K562 (cell line): ENCODE measurements around the gene ASCC3. TPM values are rescaled to one million over a fixed set of nuclear protein-coding genes. Genes with fewer than 3 reads are reported as not detected.

Experiments used
- ATAC-seq: fragments of 200-7000 bp; cut with Tn5 transposase; 3 replicates; pipeline ENCODE4 v1.9.1; 2020; ENCODE audit warnings: moderate library complexity
- BruUV-seq: library from RNA; stranded (reverse); fragments of 400-500 nt; replicated peaks from 2 replicates; lab custom pipeline; 2021; lab: Mats Ljungman, UMichigan
- CTCF ChIA-PET: fragments of 300-600 bp; formaldehyde crosslinking; extraction: SDS; loops from one replicate; lab custom pipeline; 2021; ENCODE audit warnings: low intra/inter-chr PET ratio; lab: Yijun Ruan, JAX
- POLR2A ChIA-PET: fragments of 300-600, 350-650 bp; sonication (Branson Sonifier 250); formaldehyde crosslinking; extraction: SDS; loops from one replicate; lab custom pipeline; 2021; ENCODE audit warnings: antibody characterized with exemption, inconsistent platforms; lab: Yijun Ruan, JAX
- DNase-seq, 4 experiments: peaks; one replicate each; pipeline versions ENCODE4 v3.0.0 to v3.0.0-alpha.2; 2011 to 2018; ENCODE audit warnings: low spot score in 3 of 4, mixed read lengths in 3 of 4; ENCODE audit errors: extremely low read depth in 1 of 4
- FAIRE-seq: peaks from 2 replicates; lab custom pipeline; 2011; peaks lifted over from hg19 to GRCh38; lab: Jason Lieb, UNC
- H2AFZ ChIP-seq: 2 replicates; pipeline ENCODE4 v1.6.0; 2011; ENCODE audit warnings: low read depth, low read length, control low read depth, inconsistent platforms
- H3K27ac ChIP-seq: fragments of 200-600 bp; 3 replicates; pipeline ENCODE4 v1.8.0; 2011; ENCODE audit warnings: low read depth, mild to moderate bottlenecking, control low read depth, inconsistent platforms, low read length, moderate library complexity, mixed read lengths; ENCODE audit errors: extremely low read depth
- H3K27me3 ChIP-seq, 2 experiments: fragments of 300-600 bp in 1 of 2; 2 replicates in 1 of 2; 3 replicates in 1 of 2; pipeline versions ENCODE4 v1.6.0 to v1.8.0; 2011; ENCODE audit warnings: inconsistent platforms in 2 of 2, low read length in 2 of 2, mild to moderate bottlenecking in 1 of 2, mixed read lengths in 1 of 2, moderate library complexity in 1 of 2; ENCODE audit not compliant: control insufficient read depth in 2 of 2, insufficient read depth in 2 of 2
- H3K36me3 ChIP-seq: fragments of 300-600 bp; 3 replicates; pipeline ENCODE4 v1.8.0; 2011; ENCODE audit warnings: mild to moderate bottlenecking, low read length, inconsistent platforms; ENCODE audit not compliant: control insufficient read depth, insufficient read depth
- H3K4me1 ChIP-seq, 2 experiments: fragments of 200-600 bp in 1 of 2; replicated peaks in 1 of 2; 2 replicates in 1 of 2; 3 replicates in 1 of 2; pipeline versions ENCODE4 v1.5.1 to v1.8.0; 2011; ENCODE audit warnings: inconsistent platforms in 2 of 2, low read length in 2 of 2, mild to moderate bottlenecking in 1 of 2, mixed read lengths in 1 of 2, moderate library complexity in 1 of 2; ENCODE audit not compliant: control insufficient read depth in 2 of 2, insufficient read depth in 2 of 2
- H3K4me2 ChIP-seq: 2 replicates; pipeline ENCODE4 v1.6.1; 2011; ENCODE audit warnings: low read length, control low read depth, inconsistent platforms, mixed read lengths; ENCODE audit not compliant: insufficient read depth
- H3K4me3 ChIP-seq: fragments of 200-600 bp; sonication (generic), shearing (Covaris generic); 2 replicates; pipeline ENCODE4 v1.5.1; 2016; ENCODE audit warnings: control low read depth, inconsistent platforms
- H3K79me2 ChIP-seq: fragments of 200-600 bp; 3 replicates; pipeline ENCODE4 v1.8.0; 2011; ENCODE audit warnings: low read length, inconsistent platforms; ENCODE audit not compliant: control insufficient read depth, insufficient read depth
- H3K9ac ChIP-seq, 2 experiments: 2 replicates each; pipeline versions ENCODE4 v1.6.0 to v1.6.1; 2011; ENCODE audit warnings: low read depth in 2 of 2, low read length in 2 of 2, control low read depth in 1 of 2, inconsistent platforms in 1 of 2, mild to moderate bottlenecking in 1 of 2, mixed read lengths in 1 of 2; ENCODE audit not compliant: insufficient read depth in 1 of 2
- H3K9me1 ChIP-seq: one replicate; pipeline ENCODE4 v1.6.0; 2011; ENCODE audit warnings: inconsistent platforms, mild to moderate bottlenecking, low read length, moderate library complexity; ENCODE audit not compliant: control insufficient read depth, insufficient read depth
- H3K9me3 ChIP-seq: replicated peaks from 2 replicates; pipeline ENCODE4 v1.5.1; 2011; ENCODE audit warnings: low read depth, low read length, inconsistent platforms; ENCODE audit not compliant: control insufficient read depth, insufficient read depth
- H4K20me1 ChIP-seq: replicated peaks from 2 replicates; pipeline ENCODE4 v1.6.1; 2011; ENCODE audit warnings: low read length, inconsistent platforms, mixed read lengths; ENCODE audit not compliant: control insufficient read depth, insufficient read depth
- ZNF561 ChIP-seq: fragments of 450-650 bp; formaldehyde crosslinking; conservative IDR thresholded peaks from 2 replicates; pipeline ENCODE4 v1.4.0; 2020; ENCODE audit warnings: mild to moderate bottlenecking, moderate library complexity
- WGBS: fragments of 100-300 bp; shearing (Covaris generic); methylation state at CpG from one replicate; pipeline ENCODE4 v1.1.6; 2016; ENCODE audit warnings: low coverage, mixed read lengths; ENCODE audit not compliant: insufficient coverage; ENCODE audit errors: missing lambda C conversion rate; 5-methylcytosine and 5-hydroxymethylcytosine counted together
- in situ Hi-C: fragments of 300-500 bp; cut with MboI; formaldehyde crosslinking; loops from 4 replicates; pipeline ENCODE4 v1.15.0; 2018; ENCODE audit warnings: inconsistent platforms, mixed read lengths
- intact Hi-C: fragments of 100-400 bp; cut with micrococcal nuclease; formaldehyde crosslinking; loops from 2 replicates; pipeline ENCODE4 v1.14.2; 2022
- polyA plus RNA-seq, 8 experiments: library from polyadenylated mRNA; depleted of rRNA in 4 of 8; stranded (reverse) in 5 of 8; unstranded in 3 of 8; fragments of >200 nt; fragmentation: Nextera tagmentation in 2 of 8; fragmentation: Illumina TruSeq in 1 of 8; extraction: Ambion mirVana in 2 of 8; extraction: Trizol in 1 of 8; gene quantifications; 2 replicates each; pipeline versions ENCODE4 v1.2.1 to v1.2.3, GENCODE V29; 2011 to 2014; ENCODE audit warnings: inconsistent platforms in 1 of 8, missing spikeins in 1 of 8
- total RNA-seq, 7 experiments: library from RNA; depleted of rRNA in 6 of 7; stranded (reverse); fragments of >200 nt in 6 of 7; fragmentation: Illumina TruSeq in 2 of 7; extraction: Trizol in 2 of 7; gene quantifications; 2 replicates each; pipeline versions ENCODE4 v1.2.1 to v1.2.3, GENCODE V29; 2011 to 2021; ENCODE audit warnings: low replicate concordance in 1 of 7
- TF ChIP-seq, protein P1 (sequence below): sonication (generic); formaldehyde crosslinking; IDR thresholded peaks from 2 replicates; pipeline ENCODE4 v1.8.1; 2023; ENCODE audit warnings: mild to moderate bottlenecking, missing genetic modification reagents
- TF ChIP-seq, protein P2 (sequence below): sonication (generic); formaldehyde crosslinking; IDR thresholded peaks from 2 replicates; pipeline ENCODE4 v1.4.0; 2020; ENCODE audit warnings: mild to moderate bottlenecking, missing genetic modification reagents

ASCC3 gene
- total and polyA plus RNA-seq, 9 of the 15 experiments (the other 6 are each of a cell fraction or from before 2014, with no cell fraction given), result 16.1 to 56.1 (median 33.9) TPM

DNA sequence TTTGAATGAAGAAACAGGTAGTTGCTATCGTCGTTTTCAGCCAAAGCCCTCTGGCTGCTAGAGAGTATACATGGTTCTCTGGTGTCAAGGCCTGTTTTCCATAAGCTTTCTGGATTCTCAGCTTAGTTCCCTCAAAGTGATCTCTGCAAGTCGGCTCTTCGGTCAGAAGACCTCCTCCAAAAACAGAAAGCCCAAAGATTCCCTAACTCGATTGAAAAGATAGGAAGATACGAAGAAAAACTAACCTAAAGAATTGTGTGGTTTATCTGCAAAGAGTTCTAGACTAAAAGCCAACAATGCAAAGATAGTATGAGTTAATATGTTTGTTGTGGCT lies 545 bp upstream of the ASCC3 start:
- TF ChIP-seq ZNF561 (CRISPR knock-in tag), result no peak
- TF ChIP-seq, protein P1, sequence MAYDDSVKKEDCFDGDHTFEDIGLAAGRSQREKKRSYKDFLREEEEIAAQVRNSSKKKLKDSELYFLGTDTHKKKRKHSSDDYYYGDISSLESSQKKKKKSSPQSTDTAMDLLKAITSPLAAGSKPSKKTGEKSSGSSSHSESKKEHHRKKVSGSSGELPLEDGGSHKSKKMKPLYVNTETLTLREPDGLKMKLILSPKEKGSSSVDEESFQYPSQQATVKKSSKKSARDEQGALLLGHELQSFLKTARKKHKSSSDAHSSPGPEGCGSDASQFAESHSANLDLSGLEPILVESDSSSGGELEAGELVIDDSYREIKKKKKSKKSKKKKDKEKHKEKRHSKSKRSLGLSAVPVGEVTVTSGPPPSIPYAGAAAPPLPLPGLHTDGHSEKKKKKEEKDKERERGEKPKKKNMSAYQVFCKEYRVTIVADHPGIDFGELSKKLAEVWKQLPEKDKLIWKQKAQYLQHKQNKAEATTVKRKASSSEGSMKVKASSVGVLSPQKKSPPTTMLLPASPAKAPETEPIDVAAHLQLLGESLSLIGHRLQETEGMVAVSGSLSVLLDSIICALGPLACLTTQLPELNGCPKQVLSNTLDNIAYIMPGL, result 0 out of 2 replicates have a peak, but pooled peaks have one; percentile 10
- TF ChIP-seq, protein P2, sequence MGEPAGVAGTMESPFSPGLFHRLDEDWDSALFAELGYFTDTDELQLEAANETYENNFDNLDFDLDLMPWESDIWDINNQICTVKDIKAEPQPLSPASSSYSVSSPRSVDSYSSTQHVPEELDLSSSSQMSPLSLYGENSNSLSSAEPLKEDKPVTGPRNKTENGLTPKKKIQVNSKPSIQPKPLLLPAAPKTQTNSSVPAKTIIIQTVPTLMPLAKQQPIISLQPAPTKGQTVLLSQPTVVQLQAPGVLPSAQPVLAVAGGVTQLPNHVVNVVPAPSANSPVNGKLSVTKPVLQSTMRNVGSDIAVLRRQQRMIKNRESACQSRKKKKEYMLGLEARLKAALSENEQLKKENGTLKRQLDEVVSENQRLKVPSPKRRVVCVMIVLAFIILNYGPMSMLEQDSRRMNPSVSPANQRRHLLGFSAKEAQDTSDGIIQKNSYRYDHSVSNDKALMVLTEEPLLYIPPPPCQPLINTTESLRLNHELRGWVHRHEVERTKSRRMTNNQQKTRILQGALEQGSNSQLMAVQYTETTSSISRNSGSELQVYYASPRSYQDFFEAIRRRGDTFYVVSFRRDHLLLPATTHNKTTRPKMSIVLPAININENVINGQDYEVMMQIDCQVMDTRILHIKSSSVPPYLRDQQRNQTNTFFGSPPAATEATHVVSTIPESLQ (CRISPR knock-in tag), result 0 out of 2 replicates have a peak, but pooled peaks have one; percentile 4
- TF ChIP-seq, all 486 proteins: peak for 2
- in situ Hi-C loops (no loop called here), intact Hi-C loops (no loop called here)
- 0% methylated on average over 6 of the region's 6 CpGs for WGBS
- Histone ChIP-seq H4K20me1 (peaks cover 4% of the 10 kb centered on the region; the same call in 1 of the 2 replicates), H3K4me1 (peaks cover 7 to 27% of the 10 kb centered on the region in 2 experiments; a peak in 3 of 5 replicates), H2AFZ (peak overlapping the region; percentile 97), H3K9me3 (no peaks in the 10 kb centered on the region), H3K9me1 (no peaks in the 10 kb centered on the region), H3K4me2 (peak overlapping the region; percentile 94), H3K36me3 (no peaks in the 10 kb centered on the region; the same call in 1 of the 3 replicates), H3K27me3 (no peaks in the 10 kb centered on the region), H3K4me3 (peak overlapping the region; percentile 80), H3K9ac (peak overlapping the region; percentile 83 to 97), H3K27ac (peak overlapping the region; percentile 84), H3K79me2 (peaks cover 55% of the 10 kb centered on the region)
- ChIA-PET CTCF (no interaction called here), POLR2A (interaction anchor here (0.9 to 2.1 kb wide), 5 partner anchors 11 to 39 kb away, joined by 3 to 10 read pairs (median 6); no protein-coding TSS in a partner anchor)
- no peak for FAIRE-seq
- DNase-seq, result no peak
- ATAC-seq, result peak; percentile 8
- BruUV-seq, result no TSS peak
